ENCODE measurements around the gene ACAD8.

Gene ACAD8

GRCh38 chr11:134292661-134293060, 39.3 kb downstream of the ACAD8 start:
- DNase-seq: no peak

- DNase-seq: no peak
Measured at GRCh38 chr11:134293119-134294113, 40.0 kb downstream of the ACAD8 start.

- DNase-seq: no peak
Measured at GRCh38 chr11:134294664-134295063, 41.3 kb downstream of the ACAD8 start.

GRCh38 chr11:134312223-134312622, 58.9 kb downstream of the ACAD8 start:
- DNase-seq: no peak

- no peak for DNase-seq
Measured at GRCh38 chr11:134312807-134313206, 59.4 kb downstream of the ACAD8 start.

GRCh38 chr11:134313379-134313778, 60.0 kb downstream of the ACAD8 start:
- no peak for DNase-seq

GRCh38 chr11:134313821-134314607, 60.6 kb downstream of the ACAD8 start:
- no peak for DNase-seq

Measured in fibroblast of upper back skin (primary cell).